ENCODE data around the gene ZNF746.
A peak's percentile ranks its signal among the peaks of the same experiment; 100 is the strongest.
"Not testable (repeated sequence)": the region's sequence is repeated elsewhere in the genome, so short reads cannot be mapped to it uniquely, and the experiment has no call there.

The ZNF746 gene

GRCh38 chr7:149497467-149498261, at the start of gene ZNF746:
TSS of gene ZNF746 (minus strand) at chr7:149497809. CDS start at chr7:149497536, 273 bp downstream.
- peak; percentile 24 for DNase-seq

- DNase-seq = no peak
These were observed 49.5 kb upstream of the ZNF746 start for GRCh38 chr7:149547126-149547525.

- DNase-seq = no peak
These were observed 48.7 kb upstream of the ZNF746 start for GRCh38 chr7:149546331-149546730.

GRCh38 chr7:149544028-149544427, 46.4 kb upstream of the ZNF746 start:
- DNase-seq = no peak

GRCh38 chr7:149532654-149533053, 35.0 kb upstream of the ZNF746 start:
- DNase-seq = no peak

GRCh38 chr7:149529136-149529718, 31.6 kb upstream of the ZNF746 start:
- no peak for DNase-seq

GRCh38 chr7:149527414-149527813, 29.8 kb upstream of the ZNF746 start:
- no peak for DNase-seq

- no peak for DNase-seq
These were observed 27.7 kb upstream of the ZNF746 start for GRCh38 chr7:149525280-149525679.

GRCh38 chr7:149524394-149524793, 26.8 kb upstream of the ZNF746 start:
- DNase-seq = no peak

- DNase-seq = no peak
These were observed 12.6 kb upstream of the ZNF746 start for GRCh38 chr7:149510248-149510647.

- no peak for DNase-seq
These were observed 12.2 kb upstream of the ZNF746 start for GRCh38 chr7:149509774-149510173.

GRCh38 chr7:149505551-149505950, 7.9 kb upstream of the ZNF746 start:
- no peak for DNase-seq

- DNase-seq = no peak
These were observed 4.0 kb upstream of the ZNF746 start for GRCh38 chr7:149501651-149502050.

GRCh38 chr7:149500910-149501309, 3.3 kb upstream of the ZNF746 start:
- DNase-seq = no peak

- no peak for DNase-seq
These were observed 2.6 kb upstream of the ZNF746 start for GRCh38 chr7:149500201-149500600.

- DNase-seq = no peak
These were observed 1.2 kb upstream of the ZNF746 start for GRCh38 chr7:149498811-149499210.

- DNase-seq = no peak
These were observed 792 bp downstream of the ZNF746 start for GRCh38 chr7:149496642-149497391.

- DNase-seq = no peak
These were observed 1.6 kb downstream of the ZNF746 start for GRCh38 chr7:149495785-149496641.

GRCh38 chr7:149494738-149495368, 2.8 kb downstream of the ZNF746 start:
- no peak for DNase-seq

- not testable (repeated sequence) for DNase-seq
These were observed 3.6 kb downstream of the ZNF746 start for GRCh38 chr7:149493975-149494374.

- no peak for DNase-seq
These were observed 4.2 kb downstream of the ZNF746 start for GRCh38 chr7:149493366-149493765.

GRCh38 chr7:149490083-149490760, 7.4 kb downstream of the ZNF746 start:
- DNase-seq = peak; percentile 9
